Measurements from ENCODE around the gene SPATA31D3. TPM values are rescaled to one million over a fixed set of nuclear protein-coding genes. Genes with fewer than 3 reads are reported as not detected.

Gene SPATA31D3
- total RNA-seq, 1 experiment from 2014 or later: not detected

DNA sequence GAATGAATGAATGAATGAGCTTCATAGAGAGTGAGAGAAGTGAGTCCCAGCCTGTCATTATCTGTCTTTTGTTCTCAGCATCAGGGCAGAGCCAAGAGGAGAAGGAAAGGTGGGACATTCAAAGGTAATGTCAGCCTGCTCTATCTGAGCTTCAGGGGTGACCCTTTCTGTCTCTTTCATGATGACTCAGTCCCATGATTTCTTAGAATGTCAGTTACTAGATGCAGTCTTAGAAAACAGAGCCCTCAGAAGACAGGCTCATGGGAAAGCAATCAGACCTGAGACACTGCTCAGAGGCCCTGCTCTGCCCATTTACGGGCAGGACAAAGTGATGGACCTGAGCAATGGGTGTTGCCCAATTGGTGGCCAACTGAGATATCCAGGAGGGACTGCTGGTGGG, 46.4 kb downstream of the SPATA31D3 start:
- DNase-seq: no peak
- H3K27me3 Mint-ChIP-seq (ENCODE audit: unreplicated experiment): peaks cover 41% of the 10 kb centered on the region
- intact Hi-C loops (cut with micrococcal nuclease; ENCODE audit: unreplicated experiment): no loop called here
- no peak overlapping the region for H3K4me3 Mint-ChIP-seq (ENCODE audit: low read depth, unreplicated experiment)
- no peaks in the 10 kb centered on the region for H3K9me3 Mint-ChIP-seq (ENCODE audit: low read depth, unreplicated experiment)
- no peaks in the 10 kb centered on the region for H3K4me1 Mint-ChIP-seq (ENCODE audit: low read depth, unreplicated experiment)
- H3K36me3 Mint-ChIP-seq (ENCODE audit: insufficient read depth, unreplicated experiment): no peaks in the 10 kb centered on the region
- no peak overlapping the region for H3K27ac Mint-ChIP-seq (ENCODE audit: unreplicated experiment)
- CTCF ChIA-PET: no interaction called here
- no TSS peak for BruUV-seq (replicated peaks)
- TF ChIP-seq, protein P1, sequence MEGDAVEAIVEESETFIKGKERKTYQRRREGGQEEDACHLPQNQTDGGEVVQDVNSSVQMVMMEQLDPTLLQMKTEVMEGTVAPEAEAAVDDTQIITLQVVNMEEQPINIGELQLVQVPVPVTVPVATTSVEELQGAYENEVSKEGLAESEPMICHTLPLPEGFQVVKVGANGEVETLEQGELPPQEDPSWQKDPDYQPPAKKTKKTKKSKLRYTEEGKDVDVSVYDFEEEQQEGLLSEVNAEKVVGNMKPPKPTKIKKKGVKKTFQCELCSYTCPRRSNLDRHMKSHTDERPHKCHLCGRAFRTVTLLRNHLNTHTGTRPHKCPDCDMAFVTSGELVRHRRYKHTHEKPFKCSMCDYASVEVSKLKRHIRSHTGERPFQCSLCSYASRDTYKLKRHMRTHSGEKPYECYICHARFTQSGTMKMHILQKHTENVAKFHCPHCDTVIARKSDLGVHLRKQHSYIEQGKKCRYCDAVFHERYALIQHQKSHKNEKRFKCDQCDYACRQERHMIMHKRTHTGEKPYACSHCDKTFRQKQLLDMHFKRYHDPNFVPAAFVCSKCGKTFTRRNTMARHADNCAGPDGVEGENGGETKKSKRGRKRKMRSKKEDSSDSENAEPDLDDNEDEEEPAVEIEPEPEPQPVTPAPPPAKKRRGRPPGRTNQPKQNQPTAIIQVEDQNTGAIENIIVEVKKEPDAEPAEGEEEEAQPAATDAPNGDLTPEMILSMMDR (IDR thresholded peaks at IDR 0.05; ENCODE audit: unreplicated experiment): no peak

DNA sequence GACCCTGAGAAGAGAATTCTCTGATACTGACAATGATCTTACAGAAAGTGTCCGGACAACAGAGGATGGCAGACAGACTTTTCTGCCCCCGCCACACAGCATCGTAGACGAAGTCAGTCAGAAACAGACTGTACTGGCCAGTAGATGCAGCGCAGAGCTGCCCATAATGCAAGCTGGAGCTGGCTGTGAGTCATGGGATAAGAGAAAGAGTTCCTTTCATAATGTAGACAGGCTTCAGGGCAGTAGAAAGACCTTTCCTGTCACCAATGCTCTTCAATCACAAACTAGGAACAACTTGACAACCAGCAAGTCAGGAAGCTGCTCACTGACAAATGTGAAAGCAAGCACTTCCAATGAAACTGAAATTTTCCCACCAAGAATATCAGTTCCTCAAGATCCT, 50.4 kb downstream of the SPATA31D3 start:
- no peaks in the 10 kb centered on the region for H3K9me3 Mint-ChIP-seq (ENCODE audit: low read depth, unreplicated experiment)
- CTCF ChIA-PET: no interaction called here
- H3K27ac Mint-ChIP-seq (ENCODE audit: unreplicated experiment): no peak overlapping the region
- no peak for DNase-seq
- H3K4me1 Mint-ChIP-seq (ENCODE audit: low read depth, unreplicated experiment): no peaks in the 10 kb centered on the region
- H3K36me3 Mint-ChIP-seq (ENCODE audit: insufficient read depth, unreplicated experiment): no peaks in the 10 kb centered on the region
- intact Hi-C loops (cut with micrococcal nuclease; ENCODE audit: unreplicated experiment): no loop called here
- TF ChIP-seq, protein P1 (IDR thresholded peaks at IDR 0.05; ENCODE audit: unreplicated experiment): no peak
- no TSS peak for BruUV-seq (replicated peaks)
- H3K4me3 Mint-ChIP-seq (ENCODE audit: low read depth, unreplicated experiment): no peak overlapping the region
- H3K27me3 Mint-ChIP-seq (ENCODE audit: unreplicated experiment): peaks cover 54% of the 10 kb centered on the region

Other genes with a start within 250 kb of the SPATA31D3 start
- gene SPATA31D4, start 15.1 kb upstream of the SPATA31D3 start, total RNA-seq (2022): not detected in 2 replicates
- gene SPATA31D1, start 45.3 kb downstream of the SPATA31D3 start, total RNA-seq (2022): not detected in 2 replicates